ENCODE data around the gene FBXL7.

The FBXL7 gene

DNA sequence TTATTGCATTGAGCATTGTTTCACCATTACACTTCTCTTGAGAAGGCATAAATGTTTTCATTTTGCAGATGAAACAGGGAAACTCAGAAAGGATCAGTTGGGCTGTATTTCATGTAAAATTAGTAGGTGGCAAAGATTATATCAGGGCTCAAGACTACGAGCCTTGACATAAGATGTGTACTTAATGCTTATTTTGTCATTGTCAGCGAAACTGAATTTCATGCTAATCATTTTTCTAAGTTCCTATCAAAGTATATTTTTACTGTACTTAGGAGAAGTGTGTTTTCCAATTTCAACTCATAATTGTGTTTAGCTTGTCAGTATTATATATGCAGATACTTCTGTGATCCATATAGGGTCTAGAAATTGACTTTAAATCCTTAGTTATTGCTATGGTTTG lies 123.8 kb downstream of the FBXL7 start:
- no peak for DNase-seq

DNA sequence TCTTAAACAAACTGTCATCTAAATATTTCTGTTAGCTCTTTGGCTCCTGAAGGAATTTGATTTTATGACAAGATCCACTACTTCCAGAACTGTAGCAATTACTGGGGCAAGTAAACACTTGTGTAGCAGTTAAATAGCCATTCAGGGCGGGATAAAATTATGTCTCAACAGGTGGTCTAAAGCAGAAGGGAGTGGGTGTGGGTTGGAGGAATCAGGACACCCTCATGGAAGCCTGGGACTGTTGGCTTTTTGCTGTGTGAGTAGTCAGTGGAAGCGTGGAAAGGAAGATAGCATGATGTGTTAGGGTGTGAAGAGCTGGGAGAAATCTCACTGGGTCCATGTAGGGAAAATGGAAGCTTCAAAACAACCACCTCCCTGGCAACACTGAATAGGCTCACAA lies 127.1 kb downstream of the FBXL7 start:
- DNase-seq: no peak

DNA sequence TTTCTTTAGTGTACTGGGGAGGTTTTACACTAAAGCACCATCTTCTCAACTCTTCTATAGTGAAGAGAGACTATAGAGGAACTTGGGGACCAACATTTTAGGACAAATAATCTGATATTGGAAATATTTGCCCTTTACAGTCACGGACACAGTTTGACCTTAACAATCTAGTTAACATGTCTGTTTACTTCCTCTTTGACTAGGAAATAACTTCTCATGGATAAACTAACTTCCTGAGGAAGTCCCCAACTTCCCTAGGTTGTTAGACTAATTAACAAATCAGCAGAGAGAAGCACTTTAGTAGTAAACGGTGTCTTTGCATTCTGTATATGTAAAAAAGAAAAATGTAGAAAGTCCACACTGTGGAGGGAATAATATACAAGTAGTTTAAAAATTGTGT lies 127.7 kb downstream of the FBXL7 start:
- no peak for DNase-seq

DNA sequence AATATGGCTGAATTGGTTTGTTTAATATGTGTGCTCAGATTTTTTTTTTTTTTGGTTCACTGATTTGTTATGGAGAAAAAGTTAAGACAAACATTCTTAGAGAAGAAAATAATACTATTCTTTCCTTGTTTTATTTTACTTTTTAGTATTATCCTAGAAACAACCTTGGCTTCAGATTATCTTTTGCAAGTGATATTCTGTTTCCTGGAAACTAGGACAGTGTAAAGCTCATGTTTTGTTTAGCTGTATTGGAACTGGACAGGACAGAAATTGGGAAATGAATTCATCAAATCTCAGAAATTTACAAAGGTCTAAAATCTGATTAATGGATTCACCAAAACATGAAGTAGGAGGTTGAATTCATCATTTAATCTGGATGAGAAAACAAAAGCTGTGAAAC lies 130.5 kb downstream of the FBXL7 start:
- no peak for DNase-seq

DNA sequence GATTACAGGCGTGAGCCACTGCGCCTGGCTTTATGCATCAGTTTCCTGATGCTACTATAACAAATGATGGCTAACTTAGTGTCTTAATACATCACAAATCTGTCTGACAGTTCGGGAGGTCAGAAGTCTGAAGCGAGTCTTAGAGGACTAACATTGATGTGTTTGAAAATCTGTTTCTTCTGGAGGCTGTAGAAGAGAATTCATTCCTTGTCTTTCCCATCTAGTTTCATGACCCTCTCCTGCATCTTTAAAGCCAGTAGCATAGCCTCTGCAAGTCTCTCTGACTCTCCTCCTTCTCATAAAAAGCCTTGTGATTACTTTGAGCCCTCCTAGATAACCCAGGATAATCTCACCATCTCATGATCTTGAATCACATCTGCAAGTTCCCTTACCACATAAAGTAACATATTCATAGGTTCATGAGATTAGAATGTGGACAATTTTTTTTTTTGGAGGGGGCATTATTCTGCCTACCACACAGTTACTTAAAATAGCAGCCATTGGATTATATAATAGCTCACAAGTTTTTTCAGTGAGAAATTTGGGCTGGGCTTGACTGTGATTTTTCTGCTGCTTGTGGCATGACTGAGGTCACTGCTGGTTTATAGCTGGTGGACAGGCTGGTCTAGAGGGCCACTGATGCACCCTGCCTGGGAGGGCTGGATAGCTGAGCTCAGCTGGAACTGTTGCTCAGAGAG lies 134.8 kb downstream of the FBXL7 start:
- DNase-seq: no peak

DNA sequence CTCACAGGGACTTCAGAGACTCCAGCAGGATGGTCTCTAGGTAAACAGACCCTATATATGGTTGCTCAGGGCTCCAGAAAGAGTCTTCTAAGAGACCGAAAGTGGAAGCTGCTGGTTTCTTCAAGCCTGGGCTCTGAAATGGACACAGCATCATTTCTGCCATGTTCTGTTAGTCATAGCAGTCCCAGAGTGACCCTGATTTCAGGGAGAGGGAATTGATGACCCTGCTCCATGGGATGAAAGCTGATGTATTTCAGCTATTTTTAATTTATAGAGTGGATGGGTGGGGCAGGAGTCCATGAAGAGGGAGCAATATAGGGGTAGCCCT lies 135.3 kb downstream of the FBXL7 start:
- no peak for DNase-seq

DNA sequence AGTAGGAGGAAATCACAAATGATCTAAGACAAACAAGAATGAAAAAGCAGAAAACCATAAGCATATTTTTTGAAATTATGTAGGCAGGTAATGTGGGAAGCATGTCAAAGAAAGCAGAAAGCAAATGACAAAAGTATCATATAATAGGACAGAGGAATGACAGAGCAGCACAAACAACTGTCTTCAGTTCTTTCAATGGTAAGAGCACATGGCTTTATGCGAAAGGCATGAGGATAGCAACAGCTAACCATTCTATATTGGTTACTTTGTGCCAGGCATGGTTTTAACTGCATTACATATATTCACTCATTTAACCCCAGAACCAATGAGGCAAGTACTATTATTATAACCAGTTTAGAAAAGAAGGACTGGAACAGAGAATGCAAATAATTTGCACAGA lies 137.4 kb downstream of the FBXL7 start:
- no peak for DNase-seq

DNA sequence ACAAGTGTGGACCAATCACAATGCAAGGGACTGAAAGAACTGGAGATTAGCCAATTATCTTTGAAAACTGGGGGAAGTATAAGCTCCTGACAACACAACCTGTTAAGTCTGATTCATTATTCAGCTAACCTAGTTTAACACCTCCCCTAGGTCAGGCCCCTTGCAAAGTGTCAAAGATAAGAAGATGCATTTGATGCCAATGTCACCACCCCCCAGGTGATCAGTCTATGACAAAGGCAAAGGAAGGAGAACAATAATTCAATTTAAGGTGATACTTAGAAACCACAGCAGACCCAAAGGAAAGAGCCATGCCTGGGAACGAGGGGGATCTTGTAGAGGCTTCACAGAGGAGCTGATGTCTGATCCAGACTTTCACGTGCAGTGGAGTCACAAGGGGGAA lies 137.9 kb downstream of the FBXL7 start:
- DNase-seq: no peak

DNA sequence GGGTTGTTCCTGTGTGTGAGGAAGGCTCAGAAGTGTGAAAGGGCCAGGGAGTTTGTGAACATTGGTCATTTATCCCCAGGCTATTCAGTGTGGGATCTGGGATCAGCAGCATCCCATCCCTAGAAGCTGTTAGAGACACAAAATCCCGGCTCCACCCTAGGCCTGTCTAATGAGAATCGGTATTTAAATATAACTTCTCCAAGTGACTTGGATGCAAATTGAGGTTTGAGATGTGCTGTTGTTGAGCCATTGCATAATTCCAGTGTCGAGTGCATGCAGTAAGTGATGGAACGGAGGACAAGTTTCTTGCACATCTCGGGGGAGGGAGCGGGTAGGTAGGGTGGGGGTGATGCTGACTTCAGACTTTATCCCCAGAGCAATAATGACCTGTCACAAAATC lies 138.3 kb downstream of the FBXL7 start:
- DNase-seq: no peak

DNA sequence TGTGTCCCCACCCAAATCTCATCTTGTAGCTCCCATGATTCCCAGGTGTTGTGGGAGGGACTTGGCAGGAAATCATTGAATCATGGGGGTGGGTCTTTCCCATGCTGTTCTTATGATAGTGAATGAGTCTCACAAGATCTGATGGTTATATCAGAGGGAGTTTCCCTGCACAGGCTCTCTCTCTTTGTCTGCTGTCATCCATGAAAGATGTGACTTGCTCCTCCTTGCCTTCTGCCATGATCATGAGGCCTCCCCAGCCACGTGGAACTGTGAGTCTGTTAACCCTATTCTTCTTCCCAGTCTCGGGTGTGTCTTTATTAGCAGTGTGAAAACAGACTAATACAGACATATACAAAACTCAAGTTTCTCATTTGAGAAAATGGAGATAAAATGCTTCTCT lies 139.3 kb downstream of the FBXL7 start:
- DNase-seq: no peak

DNA sequence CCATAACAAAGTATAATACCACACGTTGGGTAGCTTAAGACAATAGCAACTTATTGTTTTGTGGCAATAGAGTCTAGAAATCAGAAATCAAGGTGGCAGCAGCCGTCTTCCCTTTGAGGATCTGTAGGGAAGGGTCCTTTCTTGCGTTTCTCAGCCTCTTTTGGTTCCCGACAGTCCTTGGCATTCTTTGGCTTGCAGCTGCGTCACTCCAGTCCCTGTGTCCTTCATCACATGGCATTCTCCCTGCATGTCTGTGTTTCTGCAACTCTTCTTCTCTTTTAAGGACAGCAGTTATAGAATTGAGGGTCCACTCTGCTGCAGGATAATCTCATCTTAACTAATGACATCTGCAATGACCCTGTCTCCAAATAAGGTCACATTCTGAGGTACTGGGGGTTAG lies 140.1 kb downstream of the FBXL7 start:
- no peak for DNase-seq

DNA sequence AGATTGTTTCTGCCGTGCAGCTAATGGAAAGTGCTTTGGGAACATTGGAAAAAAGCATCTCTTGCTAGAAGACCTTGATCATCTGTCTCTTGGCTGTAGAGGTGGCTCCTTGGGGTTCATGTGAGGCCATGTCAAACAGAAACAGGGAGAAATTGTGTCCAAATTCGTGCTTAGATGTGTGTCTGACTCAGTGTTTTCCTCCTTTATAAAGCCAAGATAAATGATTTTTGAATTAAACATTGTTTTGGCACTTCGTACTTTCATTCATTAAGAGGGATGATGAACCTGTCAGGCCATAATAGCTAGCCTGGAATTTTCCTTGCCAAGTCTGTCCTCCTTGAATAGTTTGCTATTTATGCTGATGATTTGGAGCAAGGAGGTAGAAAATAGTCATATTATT lies 143.8 kb downstream of the FBXL7 start:
- DNase-seq: no peak

DNA sequence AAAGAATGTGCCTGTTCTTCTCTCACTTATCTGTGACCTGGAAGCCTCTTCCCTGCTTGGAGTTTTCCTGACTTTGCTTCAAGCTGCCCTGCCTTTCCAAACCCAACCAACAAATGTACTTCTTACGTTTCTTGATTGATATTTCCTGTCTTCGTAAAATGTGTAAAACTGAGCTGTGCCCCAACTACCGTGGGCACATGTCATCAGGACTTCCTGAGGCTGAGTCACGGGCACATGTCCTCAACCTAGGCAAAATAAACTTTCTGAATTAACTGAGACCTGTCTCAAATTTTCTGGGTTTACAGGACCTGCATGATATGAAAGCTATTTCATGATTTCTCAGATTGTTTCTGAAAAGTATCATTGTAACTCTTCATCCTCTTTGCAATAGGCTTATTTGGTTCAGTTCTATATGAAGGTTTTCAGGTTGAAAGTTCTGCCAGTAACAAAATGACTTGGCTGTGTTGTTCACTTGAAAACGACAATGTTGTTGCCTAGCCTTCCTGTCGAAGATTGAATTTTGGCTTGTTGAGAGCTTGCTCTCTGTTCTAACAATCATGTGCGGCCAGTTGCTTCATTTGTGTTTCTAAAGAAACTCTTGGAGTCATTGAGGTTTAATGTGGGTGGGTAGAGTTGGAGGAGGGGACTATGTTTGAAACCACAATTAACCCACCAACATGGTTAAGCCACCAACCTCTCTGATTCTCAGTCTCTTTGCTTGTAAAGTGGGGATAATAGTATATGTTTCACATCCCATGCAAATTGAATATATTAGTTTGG lies 145.6 kb downstream of the FBXL7 start:
- no peak for DNase-seq

DNA sequence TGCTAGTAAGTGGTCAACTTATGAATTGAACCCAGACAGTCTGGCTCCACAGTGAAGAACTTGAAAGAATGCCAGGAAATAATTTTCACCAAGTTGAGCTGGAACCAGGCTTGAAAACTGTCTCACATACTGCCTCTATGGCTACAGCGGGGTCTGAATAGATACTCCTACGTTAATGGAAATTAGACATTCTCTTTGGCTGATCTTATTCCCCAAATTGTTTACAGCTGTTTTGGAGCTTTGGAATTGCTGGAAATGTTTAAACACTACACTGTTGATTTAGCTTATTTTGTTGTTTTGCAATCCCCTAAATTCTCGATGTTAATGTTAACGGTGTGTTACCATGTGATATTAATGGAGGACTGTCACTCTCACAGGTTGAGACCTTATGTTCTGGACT lies 146.4 kb downstream of the FBXL7 start:
- DNase-seq: no peak

DNA sequence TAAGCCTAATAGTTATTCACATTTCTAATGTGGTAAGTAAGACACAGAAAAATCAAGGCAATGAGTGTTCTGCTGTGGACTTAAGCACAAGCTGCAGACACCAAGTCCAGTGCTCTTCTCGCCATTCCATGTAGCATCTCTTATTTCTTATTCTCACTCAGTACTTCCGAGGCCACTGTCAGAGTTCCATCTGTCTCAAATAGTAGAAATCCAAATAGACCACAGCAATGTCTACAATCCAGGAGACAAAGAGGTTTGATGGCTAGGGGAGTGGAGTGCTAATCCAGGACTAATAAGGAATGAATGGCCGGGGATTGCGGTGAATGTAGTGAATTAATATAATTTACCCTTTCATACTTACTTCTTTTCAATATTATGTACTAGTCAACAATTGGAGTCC lies 147.3 kb downstream of the FBXL7 start:
- DNase-seq: no peak

DNA sequence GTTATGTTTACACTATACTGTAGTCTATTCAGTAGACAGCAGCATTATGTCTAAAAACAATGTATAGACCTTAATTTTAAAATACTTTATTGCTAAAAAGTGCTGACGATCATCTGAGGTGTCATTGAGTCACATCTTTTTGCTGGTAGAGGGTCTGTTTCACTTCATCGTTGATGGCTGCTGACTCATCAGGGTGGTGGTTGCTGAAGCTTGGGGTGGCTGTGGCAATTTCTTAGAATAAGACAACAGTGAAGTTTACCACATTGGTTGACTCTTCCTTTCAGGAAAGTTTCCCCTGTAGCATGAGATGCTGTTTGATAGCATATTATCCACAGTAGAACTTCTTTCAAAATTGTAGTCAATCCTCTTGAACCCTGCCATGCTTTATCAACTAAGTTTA lies 150.3 kb downstream of the FBXL7 start:
- DNase-seq: no peak

DNA sequence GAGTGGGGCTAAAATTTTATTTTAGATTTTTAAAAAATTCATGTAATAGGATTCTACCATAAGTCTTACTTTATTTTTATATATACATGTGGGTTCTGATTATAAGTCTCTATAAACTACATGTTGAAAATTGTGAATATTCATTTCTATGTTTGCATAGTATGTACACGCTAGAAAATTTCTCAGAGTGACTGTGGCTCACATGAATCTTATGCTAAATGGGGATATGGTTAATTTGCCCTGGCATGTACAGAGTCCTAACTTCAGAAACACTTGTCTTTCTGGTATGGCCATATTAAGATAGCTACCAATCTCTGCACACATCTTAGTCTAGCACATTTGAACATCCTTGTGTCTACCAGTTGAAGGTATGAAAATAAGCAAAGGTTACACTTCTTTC lies 154.8 kb downstream of the FBXL7 start:
- DNase-seq: no peak

DNA sequence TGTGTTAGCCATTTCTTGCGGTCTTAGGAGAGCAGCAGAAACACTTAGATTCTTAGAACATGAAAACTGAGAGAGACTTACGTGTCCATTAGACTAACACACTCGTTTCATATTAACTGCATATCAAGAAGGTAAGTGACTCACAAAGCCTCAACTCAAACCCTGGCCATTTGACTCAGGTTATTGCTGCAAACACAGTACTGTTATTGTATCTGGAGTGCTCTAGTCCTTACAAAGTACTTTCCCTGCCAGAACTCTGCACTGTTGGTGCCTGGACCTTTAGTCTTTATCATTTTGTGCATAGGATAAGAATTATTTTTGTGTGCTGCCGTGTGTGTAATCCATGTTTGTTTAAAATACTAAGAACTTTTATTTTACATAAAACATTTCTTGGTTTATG lies 155.7 kb downstream of the FBXL7 start:
- no peak for DNase-seq

DNA sequence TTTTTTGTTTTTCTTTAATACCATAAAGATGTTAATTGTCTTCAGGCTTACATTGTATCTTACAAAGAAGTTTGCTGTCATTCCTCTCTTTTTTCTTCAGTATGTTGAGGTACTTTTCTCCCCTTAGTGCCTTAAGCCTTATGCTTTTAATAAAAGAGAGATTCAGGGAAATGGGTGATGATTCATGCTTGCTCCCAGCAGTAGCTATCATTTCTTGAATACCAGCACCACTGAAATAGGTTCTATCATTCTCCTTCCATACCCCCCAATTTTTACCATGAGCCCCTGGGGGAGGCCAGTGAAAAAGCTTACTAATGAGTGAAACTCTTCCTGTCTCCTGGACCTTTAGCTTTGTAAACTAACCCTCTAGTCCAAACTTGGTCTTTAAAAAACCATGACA lies 165.0 kb downstream of the FBXL7 start:
- DNase-seq: no peak

DNA sequence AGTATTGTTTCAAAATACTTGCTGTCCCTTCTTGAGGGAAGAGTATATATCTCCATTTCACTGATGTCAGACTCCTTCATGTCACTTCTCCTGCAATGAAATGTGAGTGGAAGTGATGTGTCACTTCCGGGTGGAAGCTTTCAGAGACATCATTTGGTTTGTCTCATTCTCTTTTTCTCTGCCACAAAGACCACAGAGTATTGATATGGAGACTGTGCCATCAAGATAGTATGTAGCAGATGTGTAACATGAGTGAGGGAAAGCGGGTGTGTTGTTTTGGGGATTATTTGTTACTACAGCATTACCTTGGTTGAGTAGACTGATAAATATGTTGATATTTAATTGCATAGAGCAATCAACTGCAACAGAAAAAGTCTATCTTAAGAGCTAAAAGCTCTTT lies 169.8 kb downstream of the FBXL7 start:
- no peak for DNase-seq

DNA sequence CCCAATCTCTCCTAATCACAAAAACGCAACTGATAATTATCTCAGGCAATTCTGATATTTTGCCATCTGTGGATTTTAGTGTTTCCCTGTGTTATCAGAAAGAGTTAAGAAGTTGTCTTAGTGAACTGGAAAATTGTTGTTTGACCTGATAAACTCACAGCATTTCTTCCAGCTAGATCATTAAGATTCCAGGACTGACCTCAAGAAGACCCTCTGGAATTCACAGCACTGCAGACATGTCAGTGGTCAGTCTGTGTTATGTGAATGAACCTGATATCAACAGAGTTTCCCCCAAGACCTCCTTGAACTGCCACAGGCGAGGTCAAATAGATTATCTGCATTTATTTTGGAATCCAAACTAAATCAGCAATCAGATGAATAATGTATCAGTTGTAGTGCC lies 174.7 kb downstream of the FBXL7 start:
- no peak for DNase-seq

DNA sequence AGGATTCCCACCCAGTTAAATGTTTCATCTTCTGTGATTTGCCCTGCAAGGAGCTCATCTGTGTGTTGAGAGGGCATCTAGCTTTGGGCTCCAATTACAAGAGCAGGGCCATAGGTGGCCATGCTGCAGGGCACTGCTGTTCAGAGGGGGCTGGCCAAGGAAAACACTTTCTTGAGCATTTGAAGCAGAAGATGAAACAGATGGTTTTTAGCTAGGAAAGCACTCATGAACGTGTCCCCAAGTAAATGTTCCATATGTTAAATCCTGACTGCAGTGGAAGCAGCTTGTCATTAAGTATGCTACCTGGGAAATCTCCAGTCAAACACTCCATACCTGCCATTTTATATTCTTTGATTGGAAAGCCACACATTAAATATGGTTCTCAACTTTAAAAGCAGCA lies 176.6 kb downstream of the FBXL7 start:
- no peak for DNase-seq

DNA sequence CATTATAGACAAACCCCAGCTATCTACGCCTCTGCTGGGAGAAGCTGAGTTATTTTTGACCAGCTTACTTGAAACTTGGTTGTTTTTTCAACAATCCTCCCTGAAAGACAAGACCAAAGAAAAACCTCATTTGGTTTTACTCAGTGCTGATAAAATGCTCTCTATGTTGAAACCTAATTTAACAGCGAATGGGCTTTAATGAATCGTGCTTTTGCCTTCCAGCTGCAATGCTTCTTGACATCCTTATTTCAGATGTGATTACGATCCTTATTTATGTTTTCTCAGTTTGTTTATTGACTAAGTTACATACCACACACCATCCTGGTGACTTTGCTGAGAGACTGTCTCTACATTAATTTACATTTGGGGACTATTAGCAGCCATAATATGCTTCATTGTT lies 179.2 kb downstream of the FBXL7 start:
- DNase-seq: no peak

DNA sequence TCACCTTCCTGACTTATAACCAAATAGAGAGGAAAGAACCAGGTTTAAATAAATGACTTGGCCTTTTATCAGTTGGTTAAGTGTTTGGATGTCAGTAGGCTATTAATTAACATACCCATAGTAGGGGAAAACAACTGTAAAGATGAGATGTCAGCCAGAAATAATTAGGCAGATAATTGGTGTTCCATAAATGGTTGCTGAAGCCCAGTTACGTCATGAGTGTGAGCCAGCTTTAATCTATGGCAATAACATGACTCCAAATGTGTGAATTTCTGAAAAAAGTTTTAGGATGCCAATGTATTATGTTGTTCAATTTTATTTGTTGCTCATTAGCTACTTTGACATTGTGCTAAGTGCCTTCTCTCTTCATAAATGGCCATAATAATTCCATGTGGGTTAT lies 180.5 kb downstream of the FBXL7 start:
- no peak for DNase-seq

DNA sequence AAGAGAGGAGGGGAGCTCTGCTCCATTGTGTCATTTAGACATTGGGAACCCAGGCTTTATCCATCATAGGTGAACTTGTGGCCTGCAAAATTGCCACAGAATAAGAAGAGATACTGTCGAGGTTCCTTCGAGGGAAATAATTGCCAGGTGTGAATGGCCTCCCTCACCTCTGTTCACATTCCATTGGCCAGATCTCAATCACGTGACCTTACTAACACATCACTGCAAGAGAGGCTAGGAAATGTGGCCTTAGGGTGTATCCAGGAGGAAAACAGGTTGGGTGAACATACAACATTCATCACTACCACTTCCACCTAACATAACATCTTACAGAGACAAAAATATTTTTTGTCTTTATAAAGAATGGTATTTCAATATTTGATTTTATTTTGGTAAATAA lies 182.1 kb downstream of the FBXL7 start:
- no peak for DNase-seq

Measured in CD4-positive, alpha-beta T cell treated with Interleukin-17A for 4 hours (primary cell).